ENCODE results near the gene HERC6.
"Not testable (repeated sequence)": the region's sequence is repeated elsewhere in the genome, so short reads cannot be mapped to it uniquely, and the experiment has no call there.

HERC6 gene

GRCh38 chr4:88447371-88448095 lies 68.9 kb downstream of the HERC6 start:
- no peak for DNase-seq (ENCODE audit: low read depth)

GRCh38 chr4:88448211-88448765 lies 69.6 kb downstream of the HERC6 start:
- not testable (repeated sequence) for DNase-seq (ENCODE audit: low read depth)

DNA sequence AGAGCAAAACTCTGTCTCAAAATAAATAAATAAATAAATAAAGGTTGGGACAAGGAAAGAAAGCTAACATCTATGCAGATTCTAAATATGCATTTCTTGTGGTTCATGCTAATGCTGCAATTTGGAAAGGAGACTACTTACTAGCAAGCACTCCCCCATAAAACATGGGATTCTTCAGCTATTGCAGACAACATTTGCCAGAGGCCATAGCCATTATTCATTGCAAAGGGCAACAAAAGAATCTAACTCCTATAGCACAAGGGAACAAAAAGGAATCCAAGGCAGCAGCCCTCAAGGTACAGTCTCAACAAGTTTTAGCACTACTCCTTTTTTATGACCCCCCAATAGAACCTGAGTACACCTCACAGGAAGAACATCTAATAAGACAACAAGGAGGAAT lies 70.2 kb downstream of the HERC6 start:
- DNase-seq (ENCODE audit: low read depth), result no peak

DNA sequence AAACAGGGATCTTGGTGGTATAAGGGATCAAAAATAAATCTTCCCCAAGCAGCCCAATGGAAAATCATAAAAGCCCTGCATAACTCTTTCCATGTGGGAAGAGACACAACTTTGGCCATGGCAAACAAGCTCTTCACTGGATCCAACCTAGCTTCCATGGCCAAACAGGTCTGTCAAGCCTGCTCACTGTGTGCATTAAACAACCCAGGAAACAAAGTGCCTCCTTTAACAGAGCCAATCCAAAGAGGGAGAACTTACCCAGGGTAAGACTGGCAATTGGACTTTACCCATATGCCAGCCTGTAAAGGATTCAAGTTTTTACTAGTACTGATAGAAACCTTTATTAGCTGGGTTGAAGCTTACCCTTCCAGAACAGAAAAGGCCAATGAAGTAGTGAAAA lies 70.6 kb downstream of the HERC6 start:
- DNase-seq (ENCODE audit: low read depth), result no peak

- no peak for DNase-seq (ENCODE audit: low read depth)
Measured at GRCh38 chr4:88451205-88451604, 72.6 kb downstream of the HERC6 start.

- no peak for DNase-seq (ENCODE audit: low read depth)
Measured at GRCh38 chr4:88452912-88453311, 74.3 kb downstream of the HERC6 start.

DNA sequence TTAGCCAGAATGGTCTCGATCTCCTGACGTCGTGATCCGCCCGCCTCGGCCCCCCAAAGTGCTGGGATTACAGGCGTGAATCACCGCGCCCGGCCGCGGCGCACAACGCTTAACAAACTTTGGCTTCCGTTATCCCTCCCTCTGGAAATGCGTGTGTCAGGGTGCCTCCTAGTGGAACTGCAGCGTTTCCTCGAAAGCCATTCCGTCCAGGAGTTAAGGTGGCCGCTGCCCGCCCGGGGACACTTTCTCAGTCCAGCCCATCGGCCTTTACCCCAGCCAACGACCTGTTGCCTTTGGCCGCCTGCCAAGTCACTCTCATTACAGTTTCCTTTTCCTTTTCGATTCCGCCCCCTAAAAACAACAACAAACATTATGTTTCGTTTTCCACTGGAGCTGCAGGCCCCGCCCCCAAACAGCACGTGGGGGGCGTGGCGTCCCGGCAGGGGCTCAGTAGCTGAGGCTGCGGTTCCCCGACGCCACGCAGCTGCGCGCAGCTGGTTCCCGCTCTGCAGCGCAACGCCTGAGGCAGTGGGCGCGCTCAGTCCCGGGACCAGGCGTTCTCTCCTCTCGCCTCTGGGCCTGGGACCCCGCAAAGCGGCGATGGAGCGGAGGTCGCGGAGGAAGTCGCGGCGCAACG lies 78.1 kb downstream of the HERC6 start, which contains the start of gene HERC5:
TSS of gene HERC5 (plus strand) at position 450 of the 637 bp plus-strand sequence. CDS start at position 601, 151 bp downstream.
- peak; percentile 89 for DNase-seq (ENCODE audit: low read depth)

DNA sequence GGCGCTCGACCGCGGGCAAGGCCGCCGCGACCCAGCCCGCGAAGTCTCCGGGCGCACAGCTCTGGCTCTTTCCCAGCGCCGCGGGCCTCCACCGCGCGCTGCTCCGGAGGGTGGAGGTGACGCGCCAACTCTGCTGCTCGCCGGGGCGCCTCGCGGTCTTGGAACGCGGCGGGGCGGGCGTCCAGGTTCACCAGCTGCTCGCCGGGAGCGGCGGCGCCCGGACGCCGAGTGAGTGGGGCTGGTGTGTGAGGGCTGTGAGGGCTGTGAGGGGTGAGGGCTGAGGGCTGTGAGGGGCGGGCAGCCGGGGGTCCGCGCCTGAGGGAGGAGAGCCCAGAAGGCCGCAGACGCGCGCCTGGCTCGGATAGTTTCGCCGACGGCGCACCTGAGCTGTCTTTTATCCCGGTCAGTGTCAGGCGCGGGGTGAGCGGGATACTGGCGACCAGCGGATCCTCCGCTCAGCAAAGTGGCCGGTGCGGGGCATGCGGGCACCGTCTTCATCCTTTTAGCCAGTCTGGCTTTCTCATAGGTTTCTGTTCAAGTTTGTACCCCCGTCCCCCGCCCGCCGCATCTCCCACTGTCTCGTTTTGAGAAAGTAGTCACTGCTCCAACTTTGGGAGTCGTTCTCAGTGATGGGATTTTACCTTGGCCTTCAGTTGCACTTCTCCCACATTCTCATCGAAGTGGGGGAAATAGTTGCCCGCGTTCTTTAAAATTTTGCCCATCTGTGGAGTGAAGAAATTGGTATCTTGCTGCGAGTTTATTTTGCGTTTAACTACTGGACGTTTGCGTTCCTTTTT lies 78.9 kb downstream of the HERC6 start:
- peak; percentile 40 for DNase-seq (ENCODE audit: low read depth)

DNA sequence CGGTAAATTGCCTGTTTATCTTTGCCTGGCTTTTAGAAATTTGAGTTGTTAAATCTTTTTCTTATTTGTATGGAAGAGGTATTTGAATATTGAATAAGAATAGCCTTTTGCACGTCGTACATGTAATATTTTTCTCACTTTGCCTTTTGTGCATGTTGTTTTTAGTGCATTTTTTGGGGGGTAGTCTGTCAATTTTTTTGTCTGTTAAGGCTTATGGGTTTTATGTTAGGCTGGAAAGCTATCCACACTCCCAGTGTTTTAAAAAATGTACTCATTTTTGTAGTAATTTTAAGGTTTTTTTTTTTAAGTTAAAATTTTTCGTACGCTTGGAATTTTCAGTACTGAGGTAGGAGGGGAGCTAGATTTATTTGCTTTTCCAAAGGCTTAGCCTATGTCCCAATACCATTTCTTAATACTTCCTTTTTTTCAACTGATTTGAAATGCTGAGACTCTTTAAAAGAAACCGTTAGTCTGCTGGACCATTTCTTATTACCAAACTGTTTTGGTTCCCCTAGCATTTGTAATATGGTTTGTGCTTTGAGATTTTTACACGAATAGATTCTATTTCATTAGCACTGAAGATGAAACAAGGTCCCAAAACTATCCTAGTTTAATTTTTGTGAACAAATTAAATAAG lies 79.6 kb downstream of the HERC6 start:
- DNase-seq (ENCODE audit: low read depth), result no peak

- no peak for DNase-seq (ENCODE audit: low read depth)
Measured at GRCh38 chr4:88465653-88466192, 87.1 kb downstream of the HERC6 start.

DNA sequence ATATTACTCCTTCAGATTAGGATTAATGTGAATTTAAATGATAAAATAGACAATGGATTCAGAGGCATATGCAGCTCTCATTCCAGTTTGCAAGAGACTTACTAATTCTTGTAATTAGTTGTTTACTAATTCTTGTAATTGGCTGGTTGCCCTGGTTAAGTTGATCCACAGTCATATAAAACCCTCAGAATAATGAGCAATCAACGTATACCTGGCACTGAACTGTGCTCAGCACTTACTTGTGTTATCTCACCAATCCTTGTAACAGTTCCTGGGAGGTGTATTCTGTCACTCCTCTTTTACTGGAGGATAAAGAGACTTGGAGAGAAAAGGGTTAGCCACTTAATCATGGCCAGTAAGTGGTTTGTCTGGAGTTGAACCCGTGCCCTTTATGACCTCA lies 88.7 kb downstream of the HERC6 start:
- DNase-seq (ENCODE audit: low read depth), result no peak

GRCh38 chr4:88477229-88477860 lies 98.7 kb downstream of the HERC6 start:
- DNase-seq (ENCODE audit: low read depth), result no peak

GRCh38 chr4:88478247-88478646 lies 99.6 kb downstream of the HERC6 start:
- DNase-seq (ENCODE audit: low read depth), result no peak

DNA sequence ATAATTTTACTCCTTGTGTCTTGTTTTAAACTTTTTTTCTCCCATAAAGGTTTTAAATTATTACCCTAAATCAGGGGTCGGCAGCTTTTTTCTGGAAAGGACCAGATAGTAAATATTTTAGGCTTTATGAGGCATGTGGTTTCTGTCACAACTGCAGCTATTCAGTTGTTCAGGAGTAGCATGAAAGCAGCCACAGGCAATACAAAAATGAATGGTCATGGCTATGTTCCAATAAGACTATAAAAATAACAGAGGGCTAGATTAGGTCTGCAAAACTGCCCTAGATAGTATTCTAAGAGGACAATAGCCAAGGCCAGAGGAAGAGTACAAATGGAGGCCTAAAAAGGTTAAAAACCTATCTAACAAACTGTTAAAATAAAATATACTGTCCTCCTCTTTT lies 102.9 kb downstream of the HERC6 start:
- DNase-seq (ENCODE audit: low read depth), result no peak

DNA sequence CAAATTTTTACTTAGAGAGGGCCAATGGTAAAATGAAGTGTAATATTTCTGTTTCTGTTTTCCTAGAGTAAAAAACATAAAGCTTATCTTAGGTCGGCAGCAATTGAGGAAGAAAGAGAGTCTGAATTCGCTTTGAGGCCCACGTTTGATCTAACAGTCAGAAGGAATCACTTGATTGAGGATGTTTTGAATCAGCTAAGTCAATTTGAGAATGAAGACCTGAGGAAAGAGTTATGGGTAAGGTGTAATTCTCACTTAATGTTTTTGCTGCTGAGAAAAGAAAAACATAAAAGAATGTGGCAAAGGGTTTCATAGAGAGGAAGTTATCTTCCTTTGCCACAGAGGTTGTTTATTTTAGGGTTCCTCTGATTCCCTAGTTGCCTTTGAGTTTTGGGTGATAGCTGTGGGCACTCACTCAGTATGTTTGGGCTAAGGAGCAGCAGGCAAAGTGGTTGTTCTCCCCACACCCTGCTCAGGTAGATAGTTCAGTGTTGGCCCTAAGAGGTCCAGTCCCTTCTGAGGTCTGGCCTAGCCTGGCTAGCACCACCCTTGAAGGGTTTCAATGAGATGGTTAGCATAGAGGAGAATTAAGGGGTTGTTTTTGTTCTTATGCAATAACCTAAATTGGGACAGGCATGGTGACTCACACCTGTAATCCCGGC lies 110.6 kb downstream of the HERC6 start:
- no peak for DNase-seq (ENCODE audit: low read depth)
